Stimulated activated CD8-positive, alpha-beta memory T cell treated with anti-CD3 and anti-CD28 coated beads, Interleukin-2, amount 100 ng/mL, for 48 hours (primary cell): ENCODE data around the gene CTLA4.

Experiments used
- DNase-seq, 2 donors: peaks; one replicate each; pipeline ENCODE4 v3.0.0-alpha.2; 2020; ENCODE audit warnings: low read depth in 2 of 2

The CTLA4 gene

DNA sequence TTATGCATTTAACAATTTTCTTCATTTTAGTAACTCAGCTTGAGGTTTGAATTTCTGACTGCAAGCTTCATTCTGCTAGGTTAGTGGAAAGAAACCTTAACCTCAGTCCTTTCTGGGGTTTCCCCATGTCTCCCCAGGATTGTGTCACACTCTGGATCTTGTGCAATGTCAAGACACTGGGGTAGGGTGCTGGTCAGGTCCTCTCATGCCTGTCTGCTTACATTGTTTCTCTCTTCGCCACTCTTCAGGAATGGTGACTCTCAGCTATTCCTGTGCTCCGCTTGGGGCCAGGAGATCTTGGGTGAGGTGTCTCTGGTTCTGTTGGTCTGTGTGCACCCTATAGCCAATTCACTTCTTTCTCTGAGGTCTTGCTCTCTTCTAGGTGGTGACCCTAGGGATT lies 23.9 kb downstream of the CTLA4 start:
- no peak for DNase-seq

- no peak for DNase-seq
Observed at GRCh38 chr2:203892207-203892606, 24.6 kb downstream of the CTLA4 start.

- no peak for DNase-seq
Observed at GRCh38 chr2:203893401-203893800, 25.8 kb downstream of the CTLA4 start.

GRCh38 chr2:203893840-203894239 lies 26.3 kb downstream of the CTLA4 start:
- DNase-seq = no peak

GRCh38 chr2:203894262-203894661 lies 26.7 kb downstream of the CTLA4 start:
- DNase-seq = no peak

DNA sequence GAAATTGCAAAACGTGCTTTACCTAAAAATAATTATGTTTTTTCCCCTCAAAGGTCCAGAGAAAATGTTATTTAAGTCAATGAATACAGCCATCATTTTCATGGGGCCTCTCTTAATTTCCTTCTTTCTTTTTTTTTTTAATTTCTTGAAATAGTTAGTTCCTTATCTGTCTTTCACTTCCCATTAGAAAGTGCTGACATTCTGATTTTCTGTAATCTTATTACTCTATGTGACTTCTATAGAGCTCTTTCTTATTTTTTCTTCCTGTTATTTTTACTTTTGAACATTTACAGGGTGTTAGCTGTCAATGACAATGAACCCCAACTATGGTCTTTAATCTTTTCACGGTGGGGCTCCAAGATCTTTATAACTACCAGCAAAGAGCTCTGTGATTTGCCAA lies 30.0 kb downstream of the CTLA4 start:
- no peak for DNase-seq

DNA sequence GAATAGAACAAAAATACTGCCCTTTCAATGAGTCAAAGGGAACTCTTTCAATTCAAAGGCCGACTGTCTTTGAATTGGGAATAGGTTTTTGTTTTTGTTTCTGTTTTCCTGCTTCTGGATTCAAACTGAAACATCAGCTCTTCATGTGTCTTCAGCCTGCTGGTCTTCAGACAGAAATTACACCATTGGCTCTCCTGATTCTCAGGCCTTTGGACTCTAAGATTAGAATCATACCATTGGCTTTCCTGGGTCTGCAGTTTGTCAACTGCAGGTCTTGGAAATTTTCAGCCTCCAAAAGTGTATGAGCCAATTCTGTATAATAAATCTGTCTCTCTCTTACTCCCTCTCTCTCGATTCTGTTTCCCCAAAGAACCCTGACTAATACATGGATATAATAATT lies 31.1 kb downstream of the CTLA4 start:
- no peak for DNase-seq

GRCh38 chr2:203900253-203900652 lies 32.7 kb downstream of the CTLA4 start:
- DNase-seq = no peak

GRCh38 chr2:203904022-203904421 lies 36.5 kb downstream of the CTLA4 start:
- no peak for DNase-seq

GRCh38 chr2:203905656-203906055 lies 38.1 kb downstream of the CTLA4 start:
- DNase-seq = no peak

GRCh38 chr2:203908066-203908796 lies 40.7 kb downstream of the CTLA4 start:
- DNase-seq = no peak

DNA sequence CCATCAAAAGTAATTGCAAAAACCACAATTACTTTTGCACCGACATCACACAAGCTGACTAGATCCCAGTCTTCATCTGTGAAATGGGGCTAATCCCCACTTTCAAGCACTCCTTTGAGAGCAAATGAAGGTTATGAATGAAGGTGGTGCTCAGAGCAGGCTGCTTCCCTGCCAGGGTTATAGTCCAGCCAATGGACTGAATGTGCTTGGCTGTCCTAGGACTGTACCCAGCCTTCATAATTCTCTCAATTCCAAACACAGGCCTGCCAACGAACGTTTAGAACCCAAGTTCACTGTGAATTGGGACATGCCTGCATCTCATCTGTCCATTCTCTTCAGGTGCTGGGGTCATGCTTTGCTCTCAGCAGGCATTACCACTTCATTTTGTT lies 41.2 kb downstream of the CTLA4 start:
- no peak for DNase-seq

DNA sequence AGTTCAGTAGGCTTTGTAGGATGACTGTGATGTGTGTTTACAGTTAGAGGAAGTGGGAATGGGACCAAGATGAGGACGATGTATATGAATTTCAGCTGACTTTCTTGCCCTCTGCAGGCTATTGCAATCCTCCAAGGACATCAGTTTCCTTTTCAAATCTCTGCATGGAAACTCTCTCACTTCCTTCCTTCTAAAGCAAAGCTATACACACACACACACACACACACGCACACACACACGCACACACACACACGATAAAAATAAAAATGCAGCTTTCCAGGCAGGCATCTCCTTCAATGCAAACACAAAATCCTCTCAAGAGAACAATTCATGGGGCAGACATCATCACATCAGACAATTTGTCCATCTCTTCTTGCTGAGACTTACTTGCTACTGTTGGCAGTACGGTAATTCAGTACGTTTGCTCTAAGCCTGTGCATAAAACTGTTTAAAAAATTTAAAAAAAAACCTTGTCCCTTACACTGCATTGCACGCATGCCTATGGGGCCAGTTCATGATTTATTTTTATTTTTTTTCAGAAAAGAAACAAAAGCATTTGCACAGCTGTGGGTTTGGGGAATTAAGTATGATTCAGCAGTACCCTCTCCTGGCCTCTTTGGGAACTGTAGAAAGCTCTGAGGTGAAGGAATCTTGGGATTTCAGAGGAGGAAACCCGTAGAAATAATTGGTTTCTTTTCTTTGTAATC lies 41.8 kb downstream of the CTLA4 start:
- no peak for DNase-seq

- no peak for DNase-seq
Observed at GRCh38 chr2:203909974-203910373, 42.4 kb downstream of the CTLA4 start.

GRCh38 chr2:203913947-203914346 lies 46.4 kb downstream of the CTLA4 start:
- DNase-seq = no peak

DNA sequence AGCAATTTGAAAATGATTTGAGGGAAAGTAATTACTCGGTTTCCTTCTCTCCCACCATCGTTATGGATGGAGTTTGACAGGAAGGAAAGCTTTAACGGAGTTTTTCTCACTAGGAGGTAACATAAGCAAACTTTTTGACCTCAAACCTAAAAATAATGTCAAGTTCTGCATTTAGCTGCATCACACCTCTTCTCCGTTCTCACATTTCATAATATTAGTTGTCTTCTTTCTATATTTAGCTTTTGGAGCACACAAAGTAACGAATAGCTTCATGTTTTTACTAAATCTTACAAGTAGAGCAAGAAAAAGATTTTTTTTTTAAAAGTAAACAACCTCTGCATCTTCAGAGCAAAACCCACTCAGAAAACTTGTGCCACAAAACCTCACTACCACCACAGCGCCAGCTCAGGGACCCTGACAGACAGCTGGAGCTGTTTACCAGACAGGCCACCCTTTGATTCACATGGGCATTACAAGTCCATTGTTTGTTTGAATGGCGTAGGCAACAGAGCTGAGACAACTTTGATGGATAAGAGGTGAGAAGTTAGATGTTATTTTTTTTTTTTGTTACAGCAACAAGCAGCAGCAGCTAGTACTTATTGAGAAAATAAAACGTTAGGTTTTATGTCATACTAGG lies 47.1 kb downstream of the CTLA4 start:
- no peak for DNase-seq

GRCh38 chr2:203915256-203915655 lies 47.7 kb downstream of the CTLA4 start:
- DNase-seq = no peak

DNA sequence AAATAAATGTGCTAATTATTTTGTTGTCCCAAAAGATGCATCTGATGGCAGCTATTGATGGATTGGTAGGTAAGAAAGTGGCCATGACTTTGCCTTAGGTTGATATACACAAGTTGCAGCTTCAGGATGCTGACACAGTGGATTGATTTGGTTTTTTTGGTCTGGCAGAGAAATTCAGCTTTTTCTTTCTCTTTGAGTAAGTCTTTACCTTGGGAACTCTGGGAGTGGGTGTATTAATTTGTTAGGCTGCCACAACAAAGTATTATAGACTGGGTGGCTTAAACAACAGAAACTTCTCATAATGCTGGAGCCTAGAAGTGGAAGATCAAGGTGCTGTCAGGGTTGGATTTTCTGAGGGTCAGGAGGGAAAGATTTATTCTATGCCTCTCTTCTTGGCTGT lies 49.2 kb downstream of the CTLA4 start:
- no peak for DNase-seq

GRCh38 chr2:203918264-203918663 lies 50.7 kb downstream of the CTLA4 start:
- DNase-seq = no peak

- DNase-seq = no peak
Observed at GRCh38 chr2:203918839-203919238, 51.3 kb downstream of the CTLA4 start.
